Measurements from ENCODE around the gene EXOSC5.

DNA sequence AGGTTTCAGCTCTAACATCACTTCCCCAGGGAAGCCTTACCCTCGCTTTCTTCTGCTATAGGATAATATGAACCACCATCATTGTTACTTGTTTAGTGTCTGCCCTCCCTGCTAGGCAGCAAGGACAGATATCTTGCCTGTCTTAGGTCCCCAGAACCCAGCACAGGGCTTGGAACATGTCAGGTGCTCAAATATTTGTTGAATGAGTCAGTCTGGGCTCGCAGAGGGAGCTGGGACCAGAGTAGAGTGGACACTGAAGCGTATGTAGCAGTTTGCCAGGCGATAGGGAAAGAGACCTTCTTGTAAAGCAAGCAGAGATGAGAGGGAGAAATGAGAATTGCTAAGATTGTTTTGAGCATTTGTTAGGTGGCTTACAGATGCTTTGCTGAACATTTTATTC, 12.1 kb upstream of the EXOSC5 start:
- TF ChIP-seq NFRKB (IDR thresholded peaks at IDR 0.05), result no peak
- no peak for TF ChIP-seq SUZ12 (IDR thresholded peaks at IDR 0.05)
- TF ChIP-seq ELF4 (IDR thresholded peaks at IDR 0.05), result no peak
- TF ChIP-seq, protein P1, sequence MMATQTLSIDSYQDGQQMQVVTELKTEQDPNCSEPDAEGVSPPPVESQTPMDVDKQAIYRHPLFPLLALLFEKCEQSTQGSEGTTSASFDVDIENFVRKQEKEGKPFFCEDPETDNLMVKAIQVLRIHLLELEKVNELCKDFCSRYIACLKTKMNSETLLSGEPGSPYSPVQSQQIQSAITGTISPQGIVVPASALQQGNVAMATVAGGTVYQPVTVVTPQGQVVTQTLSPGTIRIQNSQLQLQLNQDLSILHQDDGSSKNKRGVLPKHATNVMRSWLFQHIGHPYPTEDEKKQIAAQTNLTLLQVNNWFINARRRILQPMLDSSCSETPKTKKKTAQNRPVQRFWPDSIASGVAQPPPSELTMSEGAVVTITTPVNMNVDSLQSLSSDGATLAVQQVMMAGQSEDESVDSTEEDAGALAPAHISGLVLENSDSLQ (IDR thresholded peaks at IDR 0.05), result no peak
- no peak for TF ChIP-seq CTBP1 (IDR thresholded peaks at IDR 0.05; ENCODE audit: borderline replicate concordance)
- TF ChIP-seq SP1 (IDR thresholded peaks at IDR 0.05), result no peak
- no peak for TF ChIP-seq HDGF (IDR thresholded peaks at IDR 0.05; ENCODE audit: borderline replicate concordance)
- TF ChIP-seq ZNF384 (IDR thresholded peaks at IDR 0.05), result no peak
- TF ChIP-seq BHLHE40 (IDR thresholded peaks at IDR 0.05; ENCODE audit: borderline replicate concordance), result no peak
- TF ChIP-seq TARDBP (IDR thresholded peaks at IDR 0.05), result no peak

All from HEK293T (cell line).